Measurements from ENCODE around the gene MICALL2. TPM values are rescaled to one million over a fixed set of nuclear protein-coding genes. Genes with fewer than 3 reads are reported as not detected.

MICALL2 gene
- total RNA-seq, 4 donors from 2014 or later = 67.6 to 181 (median 97.0) TPM

DNA sequence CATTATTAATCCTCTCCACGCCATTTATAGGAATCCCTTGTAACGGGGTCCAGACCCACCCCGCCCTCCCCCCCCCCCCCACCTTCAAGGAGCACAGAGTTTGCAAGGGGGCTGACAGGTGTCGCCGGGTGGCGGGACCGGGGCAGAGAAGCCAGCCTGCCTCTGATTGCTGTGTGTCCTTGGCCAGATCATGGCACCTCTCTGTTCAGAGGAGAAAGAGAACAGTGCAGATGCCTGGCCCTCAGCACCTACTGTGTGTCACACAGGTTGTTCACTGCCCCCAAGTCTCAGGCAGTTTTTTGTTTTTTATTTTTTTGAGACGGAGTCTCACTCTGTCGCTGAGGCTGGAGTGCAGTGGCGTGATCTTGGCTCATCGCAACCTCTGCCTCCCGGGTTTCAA, 5.4 kb upstream of the MICALL2 start:
- intact Hi-C loops (cut with DNase I; ENCODE audit: low total_unique reads) = no loop called here
- no peak for DNase-seq
- Histone ChIP-seq H3K9me3 (no peaks in the 10 kb centered on the region), H3K4me1 (peaks cover 47 to 67% (median 61%) of the 10 kb centered on the region in 4 donors), H3K4me3 (no peak overlapping the region), H3K27ac (no peak overlapping the region), H3K36me3 (no peaks in the 10 kb centered on the region), H3K27me3 (no peaks in the 10 kb centered on the region)
- in situ Hi-C loops (cut with MboI; ENCODE audit: low pct_ligation_motif_present in 1 of 4, low pct_unique_long_range_greater_than_20kb in 1 of 4, low sequenced_read_pairs in 3 of 4) = no loop called here
- TF ChIP-seq CTCF (IDR thresholded peaks at IDR 0.05) (no peak), POLR2AphosphoS5 (IDR thresholded peaks at IDR 0.05) (no peak), EP300 (IDR thresholded peaks at IDR 0.05; ENCODE audit: low read depth) (no peak), POLR2A (IDR thresholded peaks at IDR 0.05) (no peak)
- 61 to 72% methylated on average over 9 to 11 of the region's 12 CpGs for WGBS, 2 donors (ENCODE audit: low coverage in 1 of 2)

DNA sequence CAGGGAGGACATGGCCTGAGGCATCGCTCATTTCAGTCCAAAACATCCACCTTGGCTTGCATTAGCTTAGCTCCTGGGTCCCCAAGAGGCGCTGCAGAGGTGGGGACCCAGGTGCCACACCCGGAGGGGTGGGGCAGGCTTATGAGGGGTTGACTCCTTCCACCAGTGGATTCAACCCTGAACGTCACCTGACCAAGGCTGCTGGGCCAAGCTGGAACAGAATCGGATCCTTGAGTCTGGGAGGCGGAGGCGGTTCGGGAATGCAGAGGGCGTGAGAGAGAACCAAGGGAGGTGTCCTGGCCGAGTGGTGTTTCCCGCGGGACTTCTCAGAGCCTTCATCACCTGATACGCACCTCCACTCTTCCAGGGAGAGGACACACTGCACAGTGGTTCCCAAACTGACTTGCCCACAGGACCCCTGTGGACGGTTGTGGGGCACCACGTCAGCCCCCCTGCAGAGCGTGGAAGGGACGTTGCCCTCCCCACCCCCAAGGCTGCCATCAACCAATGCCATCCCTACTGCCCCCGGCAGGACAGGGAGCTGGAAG, 4.5 kb upstream of the MICALL2 start:
- H3K9me3 ChIP-seq = no peaks in the 10 kb centered on the region
- no peak overlapping the region for H3K4me3 ChIP-seq
- H3K27me3 ChIP-seq = no peaks in the 10 kb centered on the region
- H3K27ac ChIP-seq = peak overlapping the region; percentile 87 to 94 (median 92)
- intact Hi-C loops (cut with DNase I; ENCODE audit: low total_unique reads) = no loop called here
- peaks cover 47 to 67% (median 62%) of the 10 kb centered on the region in 4 donors for H3K4me1 ChIP-seq
- WGBS, 2 donors (ENCODE audit: low coverage in 1 of 2) = 57 to 65% methylated on average over 1 to 18 of the region's 18 CpGs
- TF ChIP-seq POLR2A (IDR thresholded peaks at IDR 0.05) (no peak), POLR2AphosphoS5 (IDR thresholded peaks at IDR 0.05) (no peak), EP300 (IDR thresholded peaks at IDR 0.05; ENCODE audit: low read depth) (no peak), CTCF (IDR thresholded peaks at IDR 0.05) (no peak)
- no peaks in the 10 kb centered on the region for H3K36me3 ChIP-seq
- in situ Hi-C loops (cut with MboI; ENCODE audit: low pct_ligation_motif_present in 1 of 4, low pct_unique_long_range_greater_than_20kb in 1 of 4, low sequenced_read_pairs in 3 of 4) = no loop called here
- DNase-seq = peak; percentile 37

GRCh38 chr7:1461646-1462375, 2.5 kb upstream of the MICALL2 start:
- no peak for DNase-seq
- 10 to 50% methylated on average over 3 to 18 of the region's 18 CpGs for WGBS, 2 donors (ENCODE audit: low coverage in 1 of 2)
- H3K36me3 ChIP-seq = no peaks in the 10 kb centered on the region

More at GRCh38 chr7:1461646-1462375, 2.5 kb upstream of the MICALL2 start:
- intact Hi-C loops (cut with DNase I; ENCODE audit: low total_unique reads) = no loop called here
- no peak overlapping the region for H3K4me3 ChIP-seq
- peaks cover 52 to 79% (median 76%) of the 10 kb centered on the region in 4 donors for H3K4me1 ChIP-seq
- no peaks in the 10 kb centered on the region for H3K9me3 ChIP-seq
- H3K27me3 ChIP-seq = no peaks in the 10 kb centered on the region
- in situ Hi-C loops (cut with MboI; ENCODE audit: low pct_ligation_motif_present in 1 of 4, low pct_unique_long_range_greater_than_20kb in 1 of 4, low sequenced_read_pairs in 3 of 4) = no loop called here
- H3K27ac ChIP-seq = peak overlapping the region; percentile 87 to 94 (median 92)
- TF ChIP-seq POLR2A (IDR thresholded peaks at IDR 0.05) (no peak), POLR2AphosphoS5 (IDR thresholded peaks at IDR 0.05) (no peak), CTCF (IDR thresholded peaks at IDR 0.05) (no peak), EP300 (IDR thresholded peaks at IDR 0.05; ENCODE audit: low read depth) (no peak)
